Stimulated activated CD8-positive, alpha-beta memory T cell treated with anti-CD3 and anti-CD28 coated beads, Interleukin-12 subunit alpha, Interleukin-12 subunit beta, amount 100 ng/mL, for 4 hours (primary cell): ENCODE results near the gene OCRL.
A peak's percentile ranks its signal among the peaks of the same experiment; 100 is the strongest.

ENCODE experiments used
- DNase-seq: peaks from one replicate; pipeline ENCODE4 v3.0.0-alpha.2; 2020; ENCODE audit warnings: low read depth

The OCRL gene

GRCh38 chrX:129585691-129586090 is 45.6 kb downstream of the OCRL start:
- DNase-seq, result no peak

GRCh38 chrX:129586446-129586845 is 46.4 kb downstream of the OCRL start:
- no peak for DNase-seq

GRCh38 chrX:129590596-129590995 is 50.5 kb downstream of the OCRL start:
- no peak for DNase-seq

- DNase-seq, result no peak
Observed at GRCh38 chrX:129593137-129593536, 53.1 kb downstream of the OCRL start.

- DNase-seq, result no peak
Observed at GRCh38 chrX:129594781-129595180, 54.7 kb downstream of the OCRL start.

GRCh38 chrX:129596077-129596476 is 56.0 kb downstream of the OCRL start:
- no peak for DNase-seq

- no peak for DNase-seq
Observed at GRCh38 chrX:129597905-129598304, 57.8 kb downstream of the OCRL start.

- DNase-seq, result no peak
Observed at GRCh38 chrX:129599499-129599898, 59.4 kb downstream of the OCRL start.

- DNase-seq, result no peak
Observed at GRCh38 chrX:129599996-129600395, 59.9 kb downstream of the OCRL start.

- no peak for DNase-seq
Observed at GRCh38 chrX:129600981-129601424, 60.9 kb downstream of the OCRL start.

GRCh38 chrX:129606918-129607317 is 66.9 kb downstream of the OCRL start:
- DNase-seq, result peak; percentile 17

GRCh38 chrX:129608496-129608895 is 68.4 kb downstream of the OCRL start:
- DNase-seq, result no peak

GRCh38 chrX:129609395-129609794 is 69.3 kb downstream of the OCRL start:
- no peak for DNase-seq

GRCh38 chrX:129612396-129612795 is 72.3 kb downstream of the OCRL start:
- no peak for DNase-seq

- DNase-seq, result no peak
Observed at GRCh38 chrX:129613596-129613995, 73.5 kb downstream of the OCRL start.

- DNase-seq, result no peak
Observed at GRCh38 chrX:129614481-129615255, 74.6 kb downstream of the OCRL start.

- DNase-seq, result no peak
Observed at GRCh38 chrX:129617420-129617819, 77.4 kb downstream of the OCRL start.

GRCh38 chrX:129618997-129619396 is 78.9 kb downstream of the OCRL start:
- DNase-seq, result no peak

- DNase-seq, result no peak
Observed at GRCh38 chrX:129622757-129623301, 82.8 kb downstream of the OCRL start.

- DNase-seq, result no peak
Observed at GRCh38 chrX:129626026-129626425, 86.0 kb downstream of the OCRL start.

- no peak for DNase-seq
Observed at GRCh38 chrX:129629837-129630236, 89.8 kb downstream of the OCRL start.

- no peak for DNase-seq
Observed at GRCh38 chrX:129631849-129632248, 91.8 kb downstream of the OCRL start.

GRCh38 chrX:129632443-129632842 is 92.4 kb downstream of the OCRL start:
- DNase-seq, result no peak

- no peak for DNase-seq
Observed at GRCh38 chrX:129634541-129634940, 94.5 kb downstream of the OCRL start.
